ENCODE data around the gene OPCML.
A peak's percentile ranks its signal among the peaks of the same experiment; 100 is the strongest.

Gene OPCML

DNA sequence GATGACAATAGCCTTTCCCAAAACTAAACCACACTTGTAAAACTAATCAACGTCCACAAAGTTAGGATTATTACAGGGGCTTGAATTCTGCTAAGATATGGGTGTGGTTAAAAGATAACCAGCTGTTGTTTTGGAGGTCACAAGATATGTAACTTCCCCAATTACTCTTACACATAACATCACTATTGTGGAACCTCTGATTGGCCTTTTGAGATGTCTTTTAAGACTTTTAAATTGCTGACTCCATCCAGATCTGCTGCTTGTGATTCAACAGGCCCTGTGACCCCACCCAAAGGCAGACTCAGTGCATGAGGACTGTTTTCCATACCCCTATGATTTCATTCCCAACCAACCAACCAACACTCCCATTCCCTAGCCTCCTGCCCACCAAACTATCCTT, 893.9 kb downstream of the OPCML start:
- no peak for DNase-seq

DNA sequence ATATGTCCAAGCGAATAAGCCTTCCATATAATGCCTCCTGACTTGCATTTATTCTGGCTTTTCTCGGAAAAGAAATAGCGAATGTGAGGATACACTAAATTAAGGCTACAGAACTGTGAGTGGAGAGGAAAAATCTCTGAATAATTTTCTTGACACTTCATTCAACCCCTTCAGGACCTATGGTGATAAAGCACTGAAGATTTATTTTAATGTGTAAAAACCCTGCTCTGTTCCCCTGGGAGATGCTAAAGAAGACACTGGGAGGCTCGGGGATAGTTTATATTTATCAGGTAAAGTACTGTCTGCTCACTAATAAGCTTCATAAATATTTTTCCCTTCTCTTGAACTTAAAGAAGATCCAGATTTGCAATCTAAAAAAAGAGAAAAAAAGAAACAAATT, 895.8 kb downstream of the OPCML start:
- DNase-seq, result no peak

DNA sequence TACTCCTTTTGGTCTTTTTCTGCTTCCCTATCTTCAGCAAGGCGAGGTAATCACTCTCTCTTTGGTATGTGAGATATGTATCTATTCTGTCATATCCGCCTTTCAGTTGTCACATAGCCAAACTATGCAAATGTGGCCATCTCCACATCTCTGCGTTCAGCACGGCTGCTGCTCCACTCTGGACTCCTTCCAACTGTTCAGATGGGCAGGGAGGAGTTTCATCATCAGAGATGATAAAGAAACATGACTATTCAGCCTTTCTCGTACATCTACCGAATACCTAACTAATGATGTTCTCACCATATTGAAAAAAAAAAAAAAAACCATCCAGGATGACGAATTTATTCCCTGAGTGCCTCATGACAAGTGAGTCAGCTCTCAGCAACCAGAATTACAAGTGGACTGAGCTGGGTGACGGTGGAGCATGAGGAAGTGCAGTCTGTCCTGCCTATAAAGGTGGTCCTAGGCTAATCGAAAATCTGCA, 899.6 kb downstream of the OPCML start:
- DNase-seq, result no peak

DNA sequence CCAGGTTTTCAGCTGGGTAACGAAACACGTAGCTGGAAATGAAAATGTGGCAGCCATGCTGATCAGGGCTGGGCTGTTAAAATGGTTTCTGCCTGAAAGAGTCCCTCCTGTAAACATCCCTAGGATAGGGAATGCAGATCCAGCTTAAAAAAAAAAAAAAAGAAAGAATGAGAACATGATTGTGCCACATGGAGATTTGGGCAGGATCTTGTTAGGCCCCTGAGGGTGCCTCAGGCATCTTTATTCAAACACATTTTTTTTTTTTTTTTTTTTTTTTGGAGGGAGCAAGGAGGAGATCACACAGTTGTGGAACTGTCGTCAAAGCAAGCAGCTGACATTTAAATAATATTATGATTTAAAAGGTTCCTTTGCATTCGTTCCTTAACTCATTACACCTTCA, 900.3 kb downstream of the OPCML start:
- DNase-seq, result no peak

DNA sequence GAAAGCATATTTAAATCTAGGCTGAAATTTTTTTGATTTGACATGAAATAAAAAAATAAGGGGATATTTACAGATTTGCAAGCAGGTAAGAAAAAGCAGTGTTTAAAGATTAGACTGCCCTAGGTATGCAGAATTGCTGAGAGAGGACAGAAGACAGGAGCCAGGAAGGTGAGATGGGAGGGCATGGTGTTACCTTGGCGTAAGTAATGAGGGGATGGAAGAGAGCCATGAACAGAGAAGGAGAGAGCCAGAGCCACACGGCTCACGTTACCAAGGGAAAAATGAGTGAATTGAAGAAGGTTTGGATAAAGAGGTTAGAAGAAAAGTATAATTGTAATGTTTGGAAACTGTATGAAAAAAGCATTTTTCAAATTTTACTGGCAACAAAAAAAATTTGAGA, 904.3 kb downstream of the OPCML start:
- no peak for DNase-seq

DNA sequence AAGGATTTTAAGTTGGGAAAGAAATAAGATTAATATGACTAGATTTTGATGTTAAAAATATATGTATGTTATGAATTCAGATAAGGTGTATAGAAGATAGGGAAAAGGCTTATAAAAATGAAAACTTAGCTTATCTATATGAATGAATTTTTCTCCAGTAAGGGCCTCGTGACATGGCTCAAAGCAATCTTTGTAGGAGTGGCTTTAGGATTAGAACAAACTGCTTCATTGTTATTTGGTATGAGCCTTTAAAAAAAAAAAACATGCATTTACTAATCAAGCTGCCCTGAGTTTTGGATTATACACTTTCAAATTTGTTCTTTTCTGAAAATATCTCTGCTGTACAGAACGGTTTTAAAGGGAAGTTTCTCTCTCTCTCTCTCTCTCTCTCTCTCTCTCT, 905.9 kb downstream of the OPCML start:
- no peak for DNase-seq

DNA sequence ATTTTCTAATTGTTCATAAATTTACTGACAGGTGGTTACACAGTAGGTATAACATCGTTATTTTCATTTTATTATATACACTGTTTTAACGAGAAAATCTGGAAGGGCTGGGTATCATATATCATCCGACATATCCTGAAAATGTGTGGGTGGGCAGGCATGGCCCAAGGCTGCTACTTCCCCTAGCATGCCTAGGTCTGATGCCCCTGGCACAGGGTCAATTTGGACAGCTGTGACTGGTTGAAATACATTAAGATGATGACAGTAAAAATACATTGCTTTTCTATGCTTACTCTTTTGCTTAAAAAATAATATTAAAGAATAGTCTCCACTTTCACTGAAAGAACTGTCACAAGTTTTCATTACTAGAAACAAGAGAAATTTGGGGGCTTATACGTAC, 908.8 kb downstream of the OPCML start:
- peak; percentile 61 for DNase-seq

DNA sequence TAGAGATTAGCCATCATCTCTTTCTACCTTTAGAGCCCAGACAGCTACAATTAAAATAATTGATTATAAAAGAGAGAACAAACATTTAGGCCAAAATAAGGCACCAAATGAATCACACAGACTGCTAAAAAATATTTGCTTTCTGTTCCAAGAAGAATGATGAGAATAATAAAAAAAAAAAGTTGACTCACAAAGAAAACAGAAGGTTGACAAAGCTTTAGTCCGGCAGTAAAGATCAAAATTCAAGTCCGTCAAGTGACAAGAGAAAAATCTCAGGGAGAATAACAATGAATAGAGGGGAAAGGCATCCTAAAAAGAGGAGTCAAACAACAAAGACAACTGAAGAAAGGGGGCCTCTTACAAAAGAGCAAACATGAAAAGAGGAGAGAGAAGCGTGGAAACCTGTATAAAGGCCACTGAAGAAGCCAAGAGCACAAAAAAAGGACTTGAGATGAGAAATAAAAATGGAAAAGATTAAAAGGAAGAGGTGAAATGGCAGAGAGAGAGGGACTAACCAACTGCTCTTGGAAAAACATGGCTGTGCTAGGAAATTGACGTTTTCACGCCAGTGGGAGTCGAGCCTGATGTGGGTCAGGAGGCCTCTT, 910.2 kb downstream of the OPCML start:
- no peak for DNase-seq

DNA sequence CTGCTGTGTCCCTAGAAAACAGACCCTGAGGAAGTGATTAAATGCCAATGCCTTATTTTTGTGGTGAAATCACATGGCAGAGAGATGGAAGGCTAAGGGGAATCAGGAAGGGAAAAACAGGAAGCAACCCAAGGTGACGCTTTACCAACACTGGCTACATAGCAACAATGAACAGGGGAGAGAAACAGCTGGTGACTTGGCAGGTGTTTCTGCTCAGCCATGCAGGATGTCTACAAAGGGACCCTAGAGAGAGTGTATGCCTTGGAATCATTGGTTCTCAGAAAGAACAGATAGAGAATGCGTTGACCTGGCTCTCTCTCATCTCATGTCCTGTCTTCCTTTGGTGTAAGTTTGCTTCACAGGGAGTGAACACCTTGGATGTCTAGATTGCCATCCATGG, 911.9 kb downstream of the OPCML start:
- peak; percentile 48 for DNase-seq

DNA sequence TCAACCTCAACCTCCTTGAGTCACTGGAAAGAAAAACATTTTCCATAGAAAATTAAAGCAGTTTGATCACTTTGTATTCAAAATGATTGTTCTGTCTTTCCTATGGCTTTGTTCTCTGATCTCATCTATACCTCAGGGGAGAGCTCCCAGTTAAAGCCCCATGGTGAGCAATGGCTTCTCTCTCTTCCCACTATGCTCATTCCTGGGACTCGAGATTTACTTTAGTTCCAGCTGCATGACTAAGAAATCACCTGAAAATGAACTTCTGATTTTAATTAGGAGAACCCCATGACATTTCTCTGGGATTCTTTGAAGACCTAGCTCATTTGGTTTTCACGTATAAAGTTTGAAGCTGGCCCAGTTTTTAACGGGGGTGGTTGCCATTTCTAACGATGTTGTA, 921.5 kb downstream of the OPCML start:
- no peak for DNase-seq

DNA sequence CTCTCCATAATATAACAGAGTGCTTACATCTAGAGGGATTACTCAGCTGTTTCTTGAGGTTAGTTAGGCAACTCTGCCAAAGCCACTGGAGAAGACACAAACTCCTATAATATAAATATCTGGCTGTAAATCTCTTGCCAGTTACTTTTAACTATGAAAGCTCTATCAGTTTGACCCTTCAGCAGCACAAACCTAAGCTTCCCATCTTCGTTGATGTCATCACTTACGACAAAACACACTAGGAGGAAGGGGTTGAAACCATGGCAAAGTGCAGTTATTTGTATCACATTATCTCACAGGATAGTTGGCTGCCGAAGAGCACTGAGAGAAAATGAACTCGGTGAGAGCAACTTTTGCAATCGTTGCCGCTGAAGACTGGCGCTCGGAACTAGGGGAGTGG, 922.1 kb downstream of the OPCML start:
- no peak for DNase-seq

DNA sequence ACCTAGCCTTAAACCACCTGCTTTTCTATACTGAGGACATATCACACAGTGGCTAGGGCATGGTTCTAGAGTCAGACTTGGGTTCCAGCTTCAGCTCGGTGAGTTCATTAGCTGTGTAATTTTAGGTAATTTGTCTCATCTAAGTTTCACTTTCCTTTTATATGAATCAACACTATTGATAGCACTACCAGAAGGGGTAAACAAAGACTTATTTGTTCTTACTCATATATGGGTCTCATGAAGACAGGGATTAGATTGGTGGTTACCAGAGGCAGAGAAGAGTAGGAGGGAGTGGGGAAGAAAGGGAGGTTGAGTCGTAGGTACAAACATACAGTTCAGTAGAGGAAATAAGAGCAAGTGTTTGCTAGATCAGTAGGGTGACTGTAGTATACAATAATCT, 924.7 kb downstream of the OPCML start:
- DNase-seq, result no peak

DNA sequence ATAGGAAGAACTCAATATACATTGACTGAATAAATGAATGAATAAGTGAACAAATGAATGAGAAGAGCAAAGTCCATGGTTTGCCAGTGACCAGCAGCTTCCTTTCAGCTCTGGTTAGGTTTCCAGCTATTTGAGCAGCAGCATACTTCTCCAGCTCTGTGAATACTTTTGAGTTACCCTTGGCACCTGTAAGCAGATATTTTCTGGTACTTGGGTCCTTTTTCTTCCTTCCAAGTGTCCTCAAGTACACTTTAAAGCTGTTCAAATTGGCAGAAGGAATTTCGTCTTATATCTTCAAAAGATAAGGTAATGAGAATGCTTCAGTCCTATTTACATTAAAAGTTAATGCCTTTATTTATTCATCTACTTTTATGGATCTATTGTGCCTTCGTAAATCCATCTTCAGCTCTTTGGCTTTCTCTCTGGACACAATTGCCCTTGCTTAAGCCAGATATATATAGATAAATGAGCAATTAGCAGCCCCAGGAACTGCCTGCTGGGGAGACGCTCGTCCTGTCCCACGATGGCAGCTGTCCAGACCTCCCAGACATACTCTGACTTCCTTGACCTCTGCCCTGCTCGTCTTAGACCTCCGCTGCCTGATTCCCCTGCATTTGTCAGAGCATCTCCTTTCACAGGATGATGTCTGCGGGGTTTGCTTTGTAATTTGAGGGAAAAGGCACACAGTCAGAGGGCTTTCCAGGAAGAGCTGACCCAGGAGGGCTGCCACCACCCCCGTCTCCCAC, 926.3 kb downstream of the OPCML start:
- DNase-seq, result no peak

DNA sequence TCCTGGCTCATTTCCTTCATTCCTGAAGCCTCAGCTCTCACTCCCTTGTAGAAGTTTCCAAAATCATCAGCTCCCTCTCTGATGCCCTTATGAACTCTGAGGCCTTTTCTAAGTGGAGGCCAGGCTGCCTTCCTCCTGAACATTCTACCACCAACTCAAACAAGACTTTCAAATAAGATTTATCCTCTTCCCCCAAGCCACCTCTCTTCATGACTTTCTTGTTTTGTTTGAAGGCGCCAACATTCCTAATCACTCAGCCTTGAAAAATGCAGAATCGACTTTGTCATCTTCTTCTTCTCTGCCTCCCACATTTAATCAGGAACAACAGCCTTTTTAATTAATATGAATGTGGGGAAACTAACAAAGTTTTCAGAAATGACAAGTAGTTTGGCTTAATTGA, 927.9 kb downstream of the OPCML start:
- no peak for DNase-seq

DNA sequence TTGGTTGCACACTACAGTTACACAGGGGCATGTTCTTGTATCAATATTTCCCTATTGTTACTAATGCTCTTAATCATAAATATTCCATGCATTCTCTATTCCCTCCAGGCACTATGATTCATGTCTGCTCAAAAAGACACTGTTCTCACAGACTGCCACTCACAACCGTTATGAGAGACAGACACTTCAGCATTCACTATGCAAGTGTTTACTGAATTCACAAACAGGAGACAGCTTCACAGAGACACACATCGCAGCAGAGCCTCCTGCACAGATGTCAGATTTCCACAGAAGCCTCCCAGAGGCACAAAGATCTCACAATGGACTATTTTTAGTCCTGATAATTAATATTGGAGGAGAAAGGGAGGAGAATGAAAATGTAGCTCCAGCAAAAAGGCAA, 930.4 kb downstream of the OPCML start:
- DNase-seq, result no peak

DNA sequence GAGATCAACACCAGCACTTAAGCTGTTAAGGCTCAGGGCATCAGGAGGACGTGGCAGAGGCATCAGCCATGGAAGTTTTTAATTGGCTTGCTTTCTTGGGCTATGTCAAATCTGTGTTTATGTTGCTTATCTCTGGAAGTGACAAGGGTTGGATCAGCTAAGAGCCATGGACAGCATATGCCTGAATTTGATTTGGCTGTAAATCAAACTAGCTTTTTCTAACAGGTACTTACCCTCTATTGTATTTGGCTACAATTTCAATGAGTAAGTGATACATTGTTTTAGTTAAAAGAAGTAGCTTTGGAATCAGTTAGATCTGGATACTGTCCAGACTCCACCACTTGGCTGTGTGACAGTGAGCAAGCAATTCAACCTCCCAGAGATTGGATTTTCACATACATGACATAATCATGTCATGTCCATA, 936.6 kb downstream of the OPCML start:
- peak; percentile 73 for DNase-seq

DNA sequence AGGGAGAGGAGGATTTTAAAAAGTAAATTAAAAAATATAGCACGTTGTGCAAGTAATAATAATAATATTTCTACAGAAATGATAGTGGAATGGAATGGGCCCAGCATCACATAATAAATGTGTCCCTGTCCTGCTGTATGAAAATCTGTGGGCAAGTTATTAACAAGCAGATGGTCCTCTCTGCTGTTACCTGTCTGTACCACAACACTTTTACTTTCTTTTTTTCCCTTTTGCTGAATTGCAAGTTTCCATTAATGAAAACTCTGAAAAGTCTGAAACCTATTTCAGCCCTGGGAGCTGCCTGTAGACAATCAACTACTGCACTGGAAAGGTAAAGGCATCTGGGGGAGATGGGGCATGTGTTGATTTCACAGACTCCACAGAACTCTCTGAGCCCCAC, 937.1 kb downstream of the OPCML start:
- no peak for DNase-seq

DNA sequence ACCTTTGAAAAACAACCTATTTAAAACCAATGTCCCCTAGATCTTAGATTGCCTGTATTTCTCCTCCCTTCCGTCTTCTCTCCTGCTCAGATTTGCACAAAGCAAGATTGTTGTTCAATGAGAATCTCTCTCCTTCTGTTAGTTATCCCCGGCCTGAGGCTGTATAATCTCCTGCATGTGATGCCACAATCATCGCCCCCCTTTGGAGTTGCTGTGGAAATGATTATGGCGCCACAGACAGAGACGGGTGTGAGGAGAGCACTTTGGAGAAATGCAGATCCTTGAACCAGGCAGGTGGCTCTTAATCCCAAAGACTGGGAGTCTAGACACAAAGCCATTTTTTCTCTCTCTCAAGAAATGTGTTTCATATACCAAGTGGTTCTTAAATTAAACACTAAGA, 941.3 kb downstream of the OPCML start:
- DNase-seq, result no peak

DNA sequence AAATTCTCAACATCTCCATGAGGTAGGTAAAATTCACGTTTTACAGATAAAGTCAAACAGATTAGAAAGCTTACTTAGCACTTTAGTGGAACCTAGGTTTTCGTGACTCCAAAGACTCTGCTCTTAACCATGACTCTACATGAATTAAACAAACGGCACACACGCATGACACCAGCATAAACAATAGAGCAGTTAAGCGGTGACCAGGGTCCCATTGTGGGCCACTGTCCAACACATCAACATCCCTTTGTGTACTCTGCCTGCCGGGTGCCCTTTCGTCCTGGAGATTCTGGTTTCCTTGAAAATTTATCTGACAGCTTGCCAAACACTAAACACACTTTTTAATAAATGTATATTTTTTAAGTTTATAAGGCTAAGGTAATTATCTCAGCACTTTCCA, 941.7 kb downstream of the OPCML start:
- DNase-seq, result no peak

DNA sequence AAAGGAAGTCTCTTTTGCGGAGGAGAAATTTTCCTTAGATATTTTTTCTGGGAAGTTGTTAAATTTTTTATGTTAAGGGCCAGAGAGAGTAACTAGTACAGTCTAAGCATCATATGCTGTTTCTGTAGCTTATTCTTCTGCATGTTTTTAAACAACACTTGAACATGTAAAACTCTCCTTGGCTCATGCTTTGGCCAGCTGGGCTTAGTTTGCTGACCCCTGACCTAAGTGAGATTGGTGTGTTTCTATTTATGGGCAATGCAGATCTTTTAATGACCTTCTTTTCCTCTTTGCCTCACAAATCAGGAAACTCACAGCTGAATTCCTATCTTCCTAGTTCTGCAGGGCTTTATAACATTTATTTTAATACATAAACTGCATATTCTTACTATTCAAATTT, 942.5 kb downstream of the OPCML start:
- DNase-seq, result no peak

DNA sequence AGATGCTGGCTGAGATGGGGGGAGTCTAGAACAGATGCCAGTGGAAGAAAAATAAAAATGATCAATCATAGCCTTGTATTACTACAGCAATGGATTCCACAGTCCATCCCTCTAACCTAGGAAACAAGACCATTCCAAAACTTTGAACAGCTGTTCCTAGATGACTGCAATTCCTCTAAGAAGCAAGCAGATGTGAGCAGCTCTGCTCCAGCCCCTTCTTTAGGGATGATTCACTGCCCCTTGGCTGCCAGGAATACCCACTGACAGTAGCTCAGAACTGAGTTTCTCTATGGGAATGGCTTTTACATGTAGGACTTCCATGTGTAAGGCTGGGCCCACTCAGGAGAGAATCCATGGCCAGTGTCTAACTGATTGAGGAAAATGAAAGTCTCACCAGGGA, 943.9 kb downstream of the OPCML start:
- DNase-seq, result no peak

DNA sequence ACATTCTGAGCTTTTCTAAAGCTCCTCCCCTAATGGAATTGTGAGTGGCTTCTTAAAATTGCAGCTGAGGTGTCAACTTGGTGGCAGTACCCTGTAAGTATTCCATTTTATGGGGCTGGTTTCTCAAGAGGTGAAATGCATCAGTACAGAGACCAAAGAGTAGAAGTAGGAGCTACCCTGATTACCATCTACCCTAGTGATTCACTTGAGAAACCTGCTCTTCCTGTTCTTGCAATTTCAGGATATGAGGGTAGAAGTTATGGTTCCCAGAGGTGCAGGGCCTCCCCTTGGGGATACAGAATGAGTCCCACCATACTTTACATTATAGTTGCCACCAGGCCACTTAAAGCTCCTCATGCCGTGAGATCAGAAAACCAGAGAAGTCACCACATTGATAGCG, 944.6 kb downstream of the OPCML start:
- DNase-seq, result no peak

DNA sequence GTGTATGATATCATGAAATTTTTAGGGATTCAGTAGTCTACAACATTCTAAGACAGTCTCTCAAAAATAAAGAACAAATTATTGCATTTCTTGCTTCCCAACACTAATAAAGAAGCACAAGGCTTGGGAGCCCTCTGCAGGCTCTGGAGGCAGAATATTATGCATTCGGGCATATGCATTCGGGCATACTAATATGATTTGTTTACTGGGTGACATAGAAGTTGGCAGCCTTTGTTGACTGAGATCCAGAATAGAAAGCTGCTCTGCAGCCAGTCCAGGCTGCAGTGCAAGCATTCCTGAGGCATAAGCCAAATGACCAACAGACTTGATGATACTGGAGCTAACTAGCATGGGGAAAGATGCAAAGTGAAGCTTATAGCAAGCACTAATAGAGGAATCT, 945.5 kb downstream of the OPCML start:
- DNase-seq, result no peak

DNA sequence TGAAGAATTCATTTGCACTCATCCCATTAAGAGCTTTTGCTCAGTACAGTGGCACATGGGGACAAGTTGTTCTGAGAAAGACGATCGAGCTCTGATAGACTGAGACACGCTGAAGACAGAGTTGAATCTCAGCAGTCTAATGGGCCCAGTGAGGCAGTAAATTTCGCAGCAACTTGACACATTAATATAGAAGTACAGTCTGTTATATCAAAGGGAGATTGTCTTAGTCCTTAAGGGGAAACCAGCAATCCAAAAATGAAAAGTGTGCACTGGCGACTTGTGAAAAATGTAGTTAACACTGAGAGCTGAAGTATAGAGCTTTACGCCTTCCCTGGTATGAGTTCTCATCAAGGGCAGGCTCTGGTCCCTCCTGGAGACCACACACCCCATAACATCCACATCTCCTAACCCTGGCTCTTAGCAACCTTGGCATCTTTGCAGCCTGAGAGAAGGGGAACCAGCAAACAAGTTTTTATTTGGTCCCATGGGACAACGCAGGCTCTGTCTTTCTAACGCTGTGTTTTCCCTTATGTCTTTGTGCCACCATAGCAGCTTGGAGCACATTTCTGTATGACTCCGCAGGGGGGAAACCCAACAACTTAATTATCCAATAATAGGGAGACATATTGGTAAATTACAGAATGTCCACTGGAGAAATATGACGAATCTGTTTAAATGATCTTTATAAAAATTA, 952.5 kb downstream of the OPCML start:
- no peak for DNase-seq
